ENCODE measurements around the gene IRAG1.

IRAG1 gene

GRCh38 chr11:10645212-10645795 is 48.3 kb downstream of the IRAG1 start:
- H3K4me3 ChIP-seq (ENCODE audit: low read length) = no peak overlapping the region
- no peak for DNase-seq (ENCODE audit: low read depth)
- TF ChIP-seq CTCF (conservative IDR thresholded peaks at IDR 0.05; ENCODE audit: low read depth, low read length) = no peak

Data from retinal pigment epithelial cell (primary cell).